GM23338 (cell line): ENCODE results near the gene EPHA4. TPM values are rescaled to one million over a fixed set of nuclear protein-coding genes. Genes with fewer than 3 reads are reported as not detected.

Experiments used
- ATAC-seq: fragments of 200-7000 bp; cut with Tn5 transposase; 3 replicates; pipeline ENCODE4 v1.9.1; 2020
- DNase-seq: peaks from one replicate; pipeline ENCODE4 v3.0.0-alpha.2; 2015; ENCODE audit warnings: low spot score
- H2AFZ ChIP-seq: fragments of 200-600 bp; sonication (generic); 2 replicates; pipeline ENCODE4 v1.8.0; 2016; ENCODE audit warnings: antibody characterized with exemption, mild to moderate bottlenecking, moderate library complexity
- H3F3A ChIP-seq: fragments of 200-600 bp; sonication (generic); replicated peaks from 2 replicates; pipeline ENCODE4 v1.8.0; 2017; ENCODE audit warnings: antibody characterized with exemption, mixed run types, low read depth
- H3K27ac ChIP-seq: fragments of 200-600 bp; sonication (generic); 2 replicates; pipeline ENCODE4 v1.6.1; 2016; ENCODE audit warnings: low read depth
- H3K27me3 ChIP-seq: fragments of 200-600 bp; sonication (generic); 2 replicates; pipeline ENCODE4 v1.8.0; 2016; ENCODE audit warnings: mild to moderate bottlenecking, mixed run types, moderate library complexity; ENCODE audit not compliant: insufficient read depth
- H3K36me3 ChIP-seq: fragments of 200-600 bp; sonication (generic); 2 replicates; pipeline ENCODE4 v1.8.0; 2016; ENCODE audit warnings: mild to moderate bottlenecking; ENCODE audit not compliant: insufficient read depth
- H3K4me1 ChIP-seq: fragments of 200-600 bp; sonication (generic); 2 replicates; pipeline ENCODE4 v1.8.0; 2016; ENCODE audit warnings: mild to moderate bottlenecking, moderate library complexity; ENCODE audit not compliant: insufficient read depth
- H3K4me2 ChIP-seq: fragments of 200-600 bp; sonication (generic); 2 replicates; pipeline ENCODE4 v1.7.1; 2017; ENCODE audit warnings: mixed run types
- H3K4me3 ChIP-seq: fragments of 200-600 bp; sonication (generic); 2 replicates; pipeline ENCODE4 v1.6.1; 2016; ENCODE audit warnings: mixed run types
- H3K79me2 ChIP-seq: fragments of 200-600 bp; sonication (generic); replicated peaks from 2 replicates; pipeline ENCODE4 v1.8.0; 2017; ENCODE audit warnings: mild to moderate bottlenecking; ENCODE audit not compliant: insufficient read depth
- H3K9me2 ChIP-seq: fragments of 200-600 bp; sonication (generic); 2 replicates; pipeline ENCODE4 v1.8.0; 2017; ENCODE audit not compliant: insufficient read depth
- H4K20me1 ChIP-seq: fragments of 200-600 bp; sonication (generic); replicated peaks from 2 replicates; pipeline ENCODE4 v1.8.0; 2017; ENCODE audit warnings: mild to moderate bottlenecking; ENCODE audit not compliant: insufficient read depth
- H3K27ac Mint-ChIP-seq: 2 replicates; pipeline ENCODE4 v1.8.0; 2020; ENCODE audit warnings: inconsistent platforms, mild to moderate bottlenecking, moderate library complexity, mixed read lengths
- H3K27me3 Mint-ChIP-seq: 3 replicates; pipeline ENCODE4 v1.8.0; 2022; ENCODE audit warnings: low read depth, mild to moderate bottlenecking, moderate library complexity, mixed read lengths, inconsistent platforms; ENCODE audit not compliant: insufficient read depth, poor library complexity
- H3K36me3 Mint-ChIP-seq: 3 replicates; pipeline ENCODE4 v1.8.0; 2021; ENCODE audit warnings: low read depth, mild to moderate bottlenecking, inconsistent platforms, moderate library complexity, mixed read lengths
- H3K4me1 Mint-ChIP-seq: 3 replicates; pipeline ENCODE4 v1.8.0; 2020; ENCODE audit warnings: mild to moderate bottlenecking, inconsistent platforms, mixed read lengths
- H3K4me3 Mint-ChIP-seq: 3 replicates; pipeline ENCODE4 v1.8.0; 2021; ENCODE audit warnings: moderate library complexity, mild to moderate bottlenecking, inconsistent platforms, mixed read lengths
- H3K9me3 Mint-ChIP-seq: 3 replicates; pipeline ENCODE4 v1.8.0; 2020; ENCODE audit warnings: moderate library complexity, mild to moderate bottlenecking, inconsistent platforms, mixed read lengths
- CREB1 ChIP-seq: fragments of 250-450 bp; sonication (Bioruptor Pico); IDR thresholded peaks from 2 replicates; pipeline ENCODE4 v1.5.0; 2020; ENCODE audit warnings: low read depth, mild to moderate bottlenecking, moderate library complexity
- EZH2 ChIP-seq: fragments of 200-600 bp; sonication (generic); IDR thresholded peaks from one replicate; pipeline ENCODE4 v1.8.0; 2017; ENCODE audit warnings: antibody characterized with exemption, mild to moderate bottlenecking, low read depth; ENCODE audit not compliant: unreplicated experiment
- EZH2phosphoT487 ChIP-seq: fragments of 200-600 bp; sonication (generic); IDR thresholded peaks from one replicate; pipeline ENCODE4 v1.8.1; 2018; ENCODE audit warnings: antibody characterized with exemption; ENCODE audit not compliant: unreplicated experiment
- JUNB ChIP-seq: IDR thresholded peaks from one replicate; pipeline ENCODE4 v1.6.1; 2016; ENCODE audit warnings: antibody characterized with exemption; ENCODE audit not compliant: unreplicated experiment
- NANOG ChIP-seq: IDR thresholded peaks from 2 replicates; pipeline ENCODE4 v1.6.1; 2016; ENCODE audit warnings: antibody characterized with exemption, borderline replicate concordance
- POLR2AphosphoS5 ChIP-seq: IDR thresholded peaks from 2 replicates; pipeline ENCODE4 v1.6.1; 2016; ENCODE audit warnings: antibody characterized with exemption, low read depth
- STAT1 ChIP-seq: IDR thresholded peaks from one replicate; pipeline ENCODE4 v1.6.1; 2016; ENCODE audit warnings: antibody characterized with exemption; ENCODE audit not compliant: unreplicated experiment
- ZNF114 ChIP-seq: fragments of 250-450 bp; sonication (Bioruptor Pico); IDR thresholded peaks from 2 replicates; pipeline ENCODE4 v1.5.0; 2020; ENCODE audit warnings: mild to moderate bottlenecking, moderate library complexity
- ZNF331 ChIP-seq: fragments of 250-450 bp; sonication (Bioruptor Pico); IDR thresholded peaks from 2 replicates; pipeline ENCODE4 v1.5.0; 2020; ENCODE audit warnings: low read depth, mild to moderate bottlenecking, moderate library complexity
- polyA plus RNA-seq: library from polyadenylated mRNA; unstranded; fragments of >200 nt; fragmentation: Nextera tagmentation; extraction: Ambion mirVana; gene quantifications from 2 replicates; pipeline ENCODE4 v1.2.1, GENCODE V29; 2016
- total RNA-seq: library from RNA; depleted of rRNA; stranded (reverse); fragments of >200 nt; shearing (Covaris generic); gene quantifications from 2 replicates; pipeline ENCODE4 v1.2.3, GENCODE V29; 2014
- TF ChIP-seq, protein P1 (sequence below): IDR thresholded peaks from one replicate; pipeline ENCODE4 v1.6.1; 2018; ENCODE audit warnings: antibody characterized with exemption; ENCODE audit not compliant: unreplicated experiment
- TF ChIP-seq, protein P2 (sequence below): fragments of 250-450 bp; sonication (Bioruptor Pico); IDR thresholded peaks from 2 replicates; pipeline ENCODE4 v1.5.0; 2020; ENCODE audit warnings: mild to moderate bottlenecking, moderate library complexity
- TF ChIP-seq, protein P3 (sequence below), 2 experiments: fragments of 200-600 bp in 1 of 2; sonication (generic) in 1 of 2; conservative IDR thresholded peaks; 2 replicates each; pipeline versions ENCODE4 v1.5.1 to v1.6.1; 2016 to 2017; ENCODE audit warnings: antibody characterized with exemption in 2 of 2, low read depth in 2 of 2, mild to moderate bottlenecking in 2 of 2, moderate library complexity in 1 of 2
- TF ChIP-seq, protein P4 (sequence below): IDR thresholded peaks from 2 replicates; pipeline ENCODE4 v1.6.1; 2016; ENCODE audit warnings: antibody characterized with exemption

EPHA4 gene
- total and polyA plus RNA-seq, 2 experiments from 2014 or later = 4.1 to 6.2 TPM

DNA sequence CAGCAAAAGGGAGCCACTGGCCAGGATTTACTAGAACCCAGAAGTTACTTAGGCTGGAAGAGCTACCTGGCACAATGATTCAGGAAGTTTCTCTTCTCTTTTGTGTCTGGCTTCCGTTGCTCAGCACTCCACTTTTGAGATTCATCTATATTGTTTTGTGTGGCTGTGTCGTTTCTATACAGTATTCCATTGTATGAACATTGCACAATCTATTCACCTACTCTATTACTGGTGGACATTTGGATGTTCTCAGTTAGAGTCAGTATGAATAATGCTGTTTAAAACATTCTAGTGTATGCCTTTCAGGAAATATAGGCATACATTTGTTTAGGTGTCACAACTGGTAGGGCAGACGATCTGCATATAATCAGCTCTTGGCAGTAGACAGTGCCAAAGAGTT is 36.3 kb upstream of the EPHA4 start:
- ATAC-seq = no peak
- H2AFZ ChIP-seq = no peak overlapping the region; the same call in 1 of the 2 replicates
- no peaks in the 10 kb centered on the region for H3K36me3 ChIP-seq
- H3K79me2 ChIP-seq = no peaks in the 10 kb centered on the region
- Mint-ChIP-seq H3K27me3 (no peaks in the 10 kb centered on the region), H3K9me3 (no peaks in the 10 kb centered on the region; the same call in 2 of the 3 replicates), H3K4me1 (peaks cover 34% of the 10 kb centered on the region), H3K27ac (no peak overlapping the region), H3K4me3 (no peak overlapping the region), H3K36me3 (no peaks in the 10 kb centered on the region)
- H3K4me3 ChIP-seq = no peak overlapping the region
- no peak for DNase-seq
- H4K20me1 ChIP-seq = no peaks in the 10 kb centered on the region
- peaks cover 33% of the 10 kb centered on the region for H3K4me1 ChIP-seq
- no peaks in the 10 kb centered on the region for H3K9me2 ChIP-seq
- no peaks in the 10 kb centered on the region for H3F3A ChIP-seq
- H3K27ac ChIP-seq = no peak overlapping the region
- no peaks in the 10 kb centered on the region for H3K27me3 ChIP-seq
- H3K4me2 ChIP-seq = no peak overlapping the region
- no peak for TF ChIP-seq CREB1 (CRISPR knock-in tag)
- TF ChIP-seq NANOG = no peak
- TF ChIP-seq, protein P1, sequence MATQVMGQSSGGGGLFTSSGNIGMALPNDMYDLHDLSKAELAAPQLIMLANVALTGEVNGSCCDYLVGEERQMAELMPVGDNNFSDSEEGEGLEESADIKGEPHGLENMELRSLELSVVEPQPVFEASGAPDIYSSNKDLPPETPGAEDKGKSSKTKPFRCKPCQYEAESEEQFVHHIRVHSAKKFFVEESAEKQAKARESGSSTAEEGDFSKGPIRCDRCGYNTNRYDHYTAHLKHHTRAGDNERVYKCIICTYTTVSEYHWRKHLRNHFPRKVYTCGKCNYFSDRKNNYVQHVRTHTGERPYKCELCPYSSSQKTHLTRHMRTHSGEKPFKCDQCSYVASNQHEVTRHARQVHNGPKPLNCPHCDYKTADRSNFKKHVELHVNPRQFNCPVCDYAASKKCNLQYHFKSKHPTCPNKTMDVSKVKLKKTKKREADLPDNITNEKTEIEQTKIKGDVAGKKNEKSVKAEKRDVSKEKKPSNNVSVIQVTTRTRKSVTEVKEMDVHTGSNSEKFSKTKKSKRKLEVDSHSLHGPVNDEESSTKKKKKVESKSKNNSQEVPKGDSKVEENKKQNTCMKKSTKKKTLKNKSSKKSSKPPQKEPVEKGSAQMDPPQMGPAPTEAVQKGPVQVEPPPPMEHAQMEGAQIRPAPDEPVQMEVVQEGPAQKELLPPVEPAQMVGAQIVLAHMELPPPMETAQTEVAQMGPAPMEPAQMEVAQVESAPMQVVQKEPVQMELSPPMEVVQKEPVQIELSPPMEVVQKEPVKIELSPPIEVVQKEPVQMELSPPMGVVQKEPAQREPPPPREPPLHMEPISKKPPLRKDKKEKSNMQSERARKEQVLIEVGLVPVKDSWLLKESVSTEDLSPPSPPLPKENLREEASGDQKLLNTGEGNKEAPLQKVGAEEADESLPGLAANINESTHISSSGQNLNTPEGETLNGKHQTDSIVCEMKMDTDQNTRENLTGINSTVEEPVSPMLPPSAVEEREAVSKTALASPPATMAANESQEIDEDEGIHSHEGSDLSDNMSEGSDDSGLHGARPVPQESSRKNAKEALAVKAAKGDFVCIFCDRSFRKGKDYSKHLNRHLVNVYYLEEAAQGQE = no peak
- TF ChIP-seq EZH2phosphoT487 = no peak
- no peak for TF ChIP-seq POLR2AphosphoS5
- TF ChIP-seq, protein P2, sequence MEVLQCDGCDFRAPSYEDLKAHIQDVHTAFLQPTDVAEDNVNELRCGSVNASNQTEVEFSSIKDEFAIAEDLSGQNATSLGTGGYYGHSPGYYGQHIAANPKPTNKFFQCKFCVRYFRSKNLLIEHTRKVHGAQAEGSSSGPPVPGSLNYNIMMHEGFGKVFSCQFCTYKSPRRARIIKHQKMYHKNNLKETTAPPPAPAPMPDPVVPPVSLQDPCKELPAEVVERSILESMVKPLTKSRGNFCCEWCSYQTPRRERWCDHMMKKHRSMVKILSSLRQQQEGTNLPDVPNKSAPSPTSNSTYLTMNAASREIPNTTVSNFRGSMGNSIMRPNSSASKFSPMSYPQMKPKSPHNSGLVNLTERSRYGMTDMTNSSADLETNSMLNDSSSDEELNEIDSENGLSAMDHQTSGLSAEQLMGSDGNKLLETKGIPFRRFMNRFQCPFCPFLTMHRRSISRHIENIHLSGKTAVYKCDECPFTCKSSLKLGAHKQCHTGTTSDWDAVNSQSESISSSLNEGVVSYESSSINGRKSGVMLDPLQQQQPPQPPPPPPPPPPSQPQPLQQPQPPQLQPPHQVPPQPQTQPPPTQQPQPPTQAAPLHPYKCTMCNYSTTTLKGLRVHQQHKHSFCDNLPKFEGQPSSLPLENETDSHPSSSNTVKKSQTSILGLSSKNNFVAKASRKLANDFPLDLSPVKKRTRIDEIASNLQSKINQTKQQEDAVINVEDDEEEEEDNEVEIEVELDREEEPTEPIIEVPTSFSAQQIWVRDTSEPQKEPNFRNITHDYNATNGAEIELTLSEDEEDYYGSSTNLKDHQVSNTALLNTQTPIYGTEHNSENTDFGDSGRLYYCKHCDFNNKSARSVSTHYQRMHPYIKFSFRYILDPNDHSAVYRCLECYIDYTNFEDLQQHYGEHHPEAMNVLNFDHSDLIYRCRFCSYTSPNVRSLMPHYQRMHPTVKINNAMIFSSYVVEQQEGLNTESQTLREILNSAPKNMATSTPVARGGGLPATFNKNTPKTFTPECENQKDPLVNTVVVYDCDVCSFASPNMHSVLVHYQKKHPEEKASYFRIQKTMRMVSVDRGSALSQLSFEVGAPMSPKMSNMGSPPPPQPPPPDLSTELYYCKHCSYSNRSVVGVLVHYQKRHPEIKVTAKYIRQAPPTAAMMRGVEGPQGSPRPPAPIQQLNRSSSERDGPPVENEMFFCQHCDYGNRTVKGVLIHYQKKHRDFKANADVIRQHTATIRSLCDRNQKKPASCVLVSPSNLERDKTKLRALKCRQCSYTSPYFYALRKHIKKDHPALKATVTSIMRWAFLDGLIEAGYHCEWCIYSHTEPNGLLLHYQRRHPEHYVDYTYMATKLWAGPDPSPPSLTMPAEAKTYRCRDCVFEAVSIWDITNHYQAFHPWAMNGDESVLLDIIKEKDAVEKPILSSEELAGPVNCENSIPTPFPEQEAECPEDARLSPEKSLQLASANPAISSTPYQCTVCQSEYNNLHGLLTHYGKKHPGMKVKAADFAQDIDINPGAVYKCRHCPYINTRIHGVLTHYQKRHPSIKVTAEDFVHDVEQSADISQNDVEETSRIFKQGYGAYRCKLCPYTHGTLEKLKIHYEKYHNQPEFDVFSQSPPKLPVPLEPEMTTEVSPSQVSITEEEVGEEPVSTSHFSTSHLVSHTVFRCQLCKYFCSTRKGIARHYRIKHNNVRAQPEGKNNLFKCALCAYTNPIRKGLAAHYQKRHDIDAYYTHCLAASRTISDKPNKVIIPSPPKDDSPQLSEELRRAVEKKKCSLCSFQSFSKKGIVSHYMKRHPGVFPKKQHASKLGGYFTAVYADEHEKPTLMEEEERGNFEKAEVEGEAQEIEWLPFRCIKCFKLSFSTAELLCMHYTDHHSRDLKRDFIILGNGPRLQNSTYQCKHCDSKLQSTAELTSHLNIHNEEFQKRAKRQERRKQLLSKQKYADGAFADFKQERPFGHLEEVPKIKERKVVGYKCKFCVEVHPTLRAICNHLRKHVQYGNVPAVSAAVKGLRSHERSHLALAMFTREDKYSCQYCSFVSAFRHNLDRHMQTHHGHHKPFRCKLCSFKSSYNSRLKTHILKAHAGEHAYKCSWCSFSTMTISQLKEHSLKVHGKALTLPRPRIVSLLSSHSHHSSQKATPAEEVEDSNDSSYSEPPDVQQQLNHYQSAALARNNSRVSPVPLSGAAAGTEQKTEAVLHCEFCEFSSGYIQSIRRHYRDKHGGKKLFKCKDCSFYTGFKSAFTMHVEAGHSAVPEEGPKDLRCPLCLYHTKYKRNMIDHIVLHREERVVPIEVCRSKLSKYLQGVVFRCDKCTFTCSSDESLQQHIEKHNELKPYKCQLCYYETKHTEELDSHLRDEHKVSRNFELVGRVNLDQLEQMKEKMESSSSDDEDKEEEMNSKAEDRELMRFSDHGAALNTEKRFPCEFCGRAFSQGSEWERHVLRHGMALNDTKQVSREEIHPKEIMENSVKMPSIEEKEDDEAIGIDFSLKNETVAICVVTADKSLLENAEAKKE = no peak
- TF ChIP-seq EZH2 = no peak
- TF ChIP-seq STAT1 = no peak
- TF ChIP-seq, protein P3, sequence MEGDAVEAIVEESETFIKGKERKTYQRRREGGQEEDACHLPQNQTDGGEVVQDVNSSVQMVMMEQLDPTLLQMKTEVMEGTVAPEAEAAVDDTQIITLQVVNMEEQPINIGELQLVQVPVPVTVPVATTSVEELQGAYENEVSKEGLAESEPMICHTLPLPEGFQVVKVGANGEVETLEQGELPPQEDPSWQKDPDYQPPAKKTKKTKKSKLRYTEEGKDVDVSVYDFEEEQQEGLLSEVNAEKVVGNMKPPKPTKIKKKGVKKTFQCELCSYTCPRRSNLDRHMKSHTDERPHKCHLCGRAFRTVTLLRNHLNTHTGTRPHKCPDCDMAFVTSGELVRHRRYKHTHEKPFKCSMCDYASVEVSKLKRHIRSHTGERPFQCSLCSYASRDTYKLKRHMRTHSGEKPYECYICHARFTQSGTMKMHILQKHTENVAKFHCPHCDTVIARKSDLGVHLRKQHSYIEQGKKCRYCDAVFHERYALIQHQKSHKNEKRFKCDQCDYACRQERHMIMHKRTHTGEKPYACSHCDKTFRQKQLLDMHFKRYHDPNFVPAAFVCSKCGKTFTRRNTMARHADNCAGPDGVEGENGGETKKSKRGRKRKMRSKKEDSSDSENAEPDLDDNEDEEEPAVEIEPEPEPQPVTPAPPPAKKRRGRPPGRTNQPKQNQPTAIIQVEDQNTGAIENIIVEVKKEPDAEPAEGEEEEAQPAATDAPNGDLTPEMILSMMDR (conservative IDR thresholded peaks at IDR 0.05; ENCODE audit: low read depth in 2 of 2) = no peak
- TF ChIP-seq, protein P4, sequence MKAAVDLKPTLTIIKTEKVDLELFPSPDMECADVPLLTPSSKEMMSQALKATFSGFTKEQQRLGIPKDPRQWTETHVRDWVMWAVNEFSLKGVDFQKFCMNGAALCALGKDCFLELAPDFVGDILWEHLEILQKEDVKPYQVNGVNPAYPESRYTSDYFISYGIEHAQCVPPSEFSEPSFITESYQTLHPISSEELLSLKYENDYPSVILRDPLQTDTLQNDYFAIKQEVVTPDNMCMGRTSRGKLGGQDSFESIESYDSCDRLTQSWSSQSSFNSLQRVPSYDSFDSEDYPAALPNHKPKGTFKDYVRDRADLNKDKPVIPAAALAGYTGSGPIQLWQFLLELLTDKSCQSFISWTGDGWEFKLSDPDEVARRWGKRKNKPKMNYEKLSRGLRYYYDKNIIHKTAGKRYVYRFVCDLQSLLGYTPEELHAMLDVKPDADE = no peak
- TF ChIP-seq JUNB = no peak
- TF ChIP-seq ZNF331 (CRISPR knock-in tag) = no peak
- no peak for TF ChIP-seq ZNF114 (CRISPR knock-in tag)
